HG02763 (cell line): ENCODE results near the gene HACD4.
"Not testable (repeated sequence)": the region's sequence is repeated elsewhere in the genome, so short reads cannot be mapped to it uniquely, and the experiment has no call there.

Source experiments
- ATAC-seq: cut with Tn5 transposase; IDR thresholded peaks from one replicate; pipeline ENCODE4 v1.9.1; 2021; ENCODE audit warnings: mild to moderate bottlenecking, moderate library complexity; ENCODE audit not compliant: unreplicated experiment

HACD4 gene

DNA sequence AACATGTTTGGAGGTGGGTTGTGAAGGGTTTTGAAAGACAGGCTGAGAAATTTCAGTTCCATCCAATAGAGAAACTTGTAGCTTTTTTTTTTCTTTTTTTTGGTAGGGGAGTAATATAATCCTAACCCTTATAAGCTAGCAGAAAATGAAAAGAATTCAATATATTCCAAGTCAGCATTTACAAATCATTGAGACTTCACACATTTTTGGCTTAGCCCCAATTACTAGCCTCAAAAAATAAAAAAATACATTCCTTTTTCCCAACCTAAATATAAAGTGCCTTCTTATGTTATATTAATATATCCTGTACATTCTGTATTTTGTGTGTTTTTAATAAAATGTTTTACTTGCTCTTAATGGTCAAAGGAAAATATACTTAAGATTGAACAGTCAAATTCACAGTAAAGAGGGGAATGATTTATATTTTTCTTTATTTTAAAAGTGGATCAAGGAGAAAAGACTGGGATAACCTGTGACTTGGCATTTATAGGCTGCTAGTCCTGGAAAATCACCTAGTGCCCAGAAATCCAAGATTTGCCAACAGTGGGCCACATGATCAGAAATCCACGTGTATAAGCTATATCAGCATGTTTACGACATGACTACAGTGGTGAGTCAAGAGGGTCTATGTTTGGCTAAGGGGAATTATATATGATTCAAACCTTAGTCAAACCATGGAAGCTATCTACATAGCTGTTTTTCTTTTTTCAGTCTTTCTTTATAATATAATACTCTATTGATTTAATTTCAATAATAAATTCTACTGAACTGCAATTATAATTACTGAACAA, 14.5 kb downstream of the HACD4 start:
- no peak for ATAC-seq

DNA sequence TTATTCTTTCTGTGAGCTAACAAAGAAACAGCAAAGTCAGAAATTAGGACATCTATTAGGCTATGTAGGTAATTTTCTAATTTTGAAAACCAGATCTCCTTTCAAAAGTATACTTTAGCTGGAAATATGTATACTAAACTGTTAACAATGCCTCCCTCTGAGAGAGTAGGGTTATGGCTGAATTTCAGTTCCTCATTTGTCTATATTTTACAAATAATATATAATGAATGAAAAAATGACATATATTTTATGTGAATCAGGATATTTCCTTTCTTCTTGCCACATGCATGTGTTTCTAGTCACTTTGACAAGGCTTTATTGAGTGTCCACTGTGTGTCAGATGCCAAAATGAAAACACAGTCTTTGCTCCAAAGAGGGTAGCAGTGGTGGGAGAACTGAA, 15.4 kb downstream of the HACD4 start:
- no peak for ATAC-seq

DNA sequence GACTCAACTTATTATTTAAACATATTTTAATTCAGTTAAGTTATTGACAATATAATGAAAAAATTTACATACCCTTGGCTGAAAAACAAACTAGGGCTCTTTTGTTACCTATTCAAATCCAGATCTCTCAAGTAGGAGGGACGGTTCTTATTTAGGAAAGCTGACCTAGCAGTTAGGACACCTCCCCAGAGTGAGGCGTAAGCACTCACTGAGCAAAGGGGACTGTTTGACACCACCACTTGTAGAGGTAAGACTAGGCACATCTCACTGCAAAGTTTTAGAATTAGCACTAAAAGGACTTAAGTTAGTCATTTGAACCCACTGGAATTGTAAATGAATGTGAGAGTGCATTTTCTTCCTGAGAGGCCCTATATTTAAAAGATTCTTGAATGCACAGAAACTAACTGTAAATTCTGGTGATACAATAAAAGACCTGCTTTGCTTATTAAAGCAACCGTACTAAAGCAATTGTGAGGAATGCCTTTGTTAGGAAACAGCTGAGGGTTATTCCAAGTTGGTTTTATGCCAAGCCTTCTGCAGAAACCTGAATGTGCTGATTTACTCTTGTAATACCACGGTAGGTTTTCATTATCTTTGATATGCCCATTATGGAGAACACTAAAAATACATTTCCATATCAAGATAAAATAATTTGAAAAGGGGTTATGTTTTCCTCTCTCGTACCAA, 16.2 kb downstream of the HACD4 start:
- no peak for ATAC-seq

DNA sequence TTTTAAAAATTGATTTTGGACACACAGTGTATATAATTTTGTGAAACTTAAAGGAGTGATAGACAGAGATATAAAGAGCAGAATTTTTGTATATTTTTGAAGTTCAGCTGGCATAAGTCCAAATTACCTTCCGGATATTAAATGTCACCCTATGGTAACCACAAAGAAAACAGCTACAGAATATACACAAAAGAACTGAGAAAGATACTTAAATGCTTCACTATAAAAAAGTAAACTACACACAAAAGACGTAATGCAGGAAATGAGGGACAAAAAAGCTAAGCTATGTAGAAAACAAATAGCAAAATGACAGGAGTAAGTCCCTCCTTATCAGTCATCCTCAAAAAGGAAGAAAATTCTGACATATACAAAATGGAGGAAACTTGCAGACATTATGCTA, 29.4 kb downstream of the HACD4 start:
- ATAC-seq, result no peak

DNA sequence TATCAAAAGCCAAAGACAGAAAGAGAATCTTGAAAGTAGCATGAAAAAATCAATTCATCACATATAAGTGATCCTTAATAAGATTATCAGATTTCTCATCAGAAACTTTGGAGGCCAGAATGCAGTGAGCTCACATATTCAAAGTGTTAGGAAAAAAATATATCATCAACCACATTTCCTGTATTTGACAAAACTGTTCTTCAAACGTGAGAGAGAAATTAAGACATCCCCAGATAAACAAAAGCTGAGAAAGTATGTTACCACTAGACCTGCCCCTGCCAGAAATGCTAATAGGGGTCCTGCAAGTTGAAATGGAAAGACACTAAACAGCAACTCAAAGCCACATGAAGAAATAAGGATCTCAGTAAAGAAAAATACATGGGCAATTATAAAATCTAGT, 29.9 kb downstream of the HACD4 start:
- no peak for ATAC-seq

DNA sequence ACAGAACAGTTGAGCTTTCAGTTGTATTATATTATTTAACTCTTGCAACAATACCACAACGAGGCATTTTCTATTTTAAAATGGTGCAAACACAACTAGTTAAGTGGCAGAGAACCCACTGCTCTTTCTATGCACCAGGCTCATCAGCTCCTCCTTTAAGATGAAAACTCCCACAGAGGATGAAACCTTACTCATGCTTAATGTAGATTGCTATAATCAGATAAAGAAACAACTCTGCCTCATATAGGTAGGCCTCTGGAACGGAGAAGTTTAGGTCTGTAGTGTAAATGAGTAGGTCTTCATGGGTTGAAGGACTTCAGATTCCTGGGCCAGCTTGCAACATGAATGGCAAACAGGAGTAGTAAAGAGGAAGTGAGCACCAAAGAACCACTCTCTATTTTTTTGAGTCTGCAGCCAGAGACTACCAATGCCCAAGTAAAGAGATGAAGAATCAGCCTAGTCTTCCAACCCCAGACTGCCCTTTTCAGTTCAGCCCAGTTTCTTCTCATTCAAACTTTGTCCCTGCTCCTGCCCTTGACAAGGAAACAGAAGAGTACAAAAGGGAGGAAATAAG, 33.9 kb downstream of the HACD4 start:
- ATAC-seq, result peak; percentile 83

DNA sequence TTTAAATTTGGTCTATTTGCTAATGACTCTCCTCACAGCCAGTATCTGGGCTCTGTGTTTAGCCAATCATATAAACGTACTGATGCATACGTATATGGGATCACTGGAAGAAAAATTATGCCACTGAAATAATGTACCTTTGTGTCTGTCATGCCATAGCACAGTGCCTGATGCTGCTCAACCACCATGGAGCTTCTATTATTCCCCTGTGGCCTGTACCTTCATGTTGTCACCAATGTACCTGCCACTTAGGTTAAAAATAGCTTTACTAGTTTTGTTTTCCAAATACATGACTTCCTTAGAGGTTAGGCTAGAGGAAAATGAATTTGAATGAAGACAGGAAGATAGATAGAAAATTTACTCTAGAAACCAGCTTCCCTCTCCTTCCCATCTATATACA, 34.6 kb downstream of the HACD4 start:
- ATAC-seq, result no peak

DNA sequence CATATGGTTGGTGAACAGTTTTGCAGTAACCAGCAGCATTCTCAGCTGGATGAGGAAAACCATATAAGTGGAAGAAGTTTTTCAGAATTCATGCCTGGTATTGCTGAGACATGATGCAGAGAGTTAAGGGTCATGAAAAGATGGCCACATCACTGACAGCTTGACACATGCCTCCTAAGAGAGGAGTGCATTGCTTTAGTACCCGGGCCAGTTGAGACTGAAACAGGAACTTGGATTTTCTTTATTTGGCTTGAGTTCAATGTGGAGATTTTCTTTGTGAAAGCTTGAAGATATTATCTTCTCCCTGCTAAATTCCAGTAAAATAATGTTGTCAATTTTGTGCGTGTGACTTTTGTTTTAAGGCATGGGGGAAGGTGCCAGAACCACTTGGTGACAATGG, 35.8 kb downstream of the HACD4 start:
- ATAC-seq, result no peak

DNA sequence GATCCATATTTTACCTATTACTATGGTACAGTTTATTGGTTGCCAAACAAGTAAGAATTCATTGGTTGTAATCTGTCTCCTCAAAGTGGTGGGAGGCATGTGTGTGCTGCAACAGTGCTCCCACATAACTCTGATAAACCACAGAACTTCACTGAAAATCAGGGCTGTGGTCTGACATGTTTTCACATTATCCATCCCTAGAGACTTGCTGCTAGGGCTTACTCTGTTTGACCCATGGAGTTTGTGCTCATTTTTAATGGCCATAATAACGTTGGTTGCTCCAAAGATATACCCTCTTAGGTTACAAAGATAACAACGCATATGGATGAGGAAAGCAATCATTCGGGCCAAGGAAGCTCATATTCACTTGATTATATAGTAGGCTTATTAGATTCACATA, 37.0 kb downstream of the HACD4 start:
- no peak for ATAC-seq

DNA sequence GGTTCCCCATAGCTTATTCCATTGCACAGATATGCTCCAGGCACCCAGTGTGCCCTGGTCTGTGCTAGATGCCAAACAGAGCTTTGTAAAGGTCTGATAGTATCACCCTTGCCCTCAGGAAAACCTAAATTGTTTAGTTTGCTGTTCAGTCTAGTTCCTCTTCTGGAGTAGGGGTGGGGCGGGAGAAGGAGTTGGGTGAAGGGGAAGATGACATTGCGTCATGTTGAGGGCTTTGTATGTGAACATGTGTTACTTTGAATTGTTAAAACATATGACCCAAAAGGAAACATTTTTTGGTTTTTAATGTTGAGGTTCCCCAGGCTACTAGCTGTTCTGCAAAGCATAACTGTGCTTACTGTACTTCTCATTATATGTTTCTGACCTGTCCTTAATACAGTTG, 40.6 kb downstream of the HACD4 start:
- ATAC-seq, result no peak

DNA sequence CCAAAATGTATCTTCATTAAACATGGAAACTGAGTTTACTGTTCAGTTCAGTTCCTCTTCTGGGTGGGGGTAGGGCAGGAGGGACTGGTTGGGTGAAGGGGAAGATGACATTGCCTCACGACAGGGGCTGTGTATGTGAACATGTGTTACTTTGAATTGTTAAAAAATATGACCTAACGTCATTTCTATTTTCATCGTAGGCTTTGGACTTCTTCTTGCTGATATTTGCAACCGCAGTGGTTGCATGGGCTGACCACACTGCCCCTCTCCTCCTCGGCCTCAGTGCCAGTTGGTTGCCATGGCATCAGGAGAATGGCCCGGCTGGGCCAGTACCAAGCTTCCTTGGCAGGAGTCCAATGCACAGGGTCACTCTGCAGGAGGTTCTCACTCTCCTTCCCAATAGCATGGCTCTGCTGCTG, 41.5 kb downstream of the HACD4 start:
- ATAC-seq, result no peak

DNA sequence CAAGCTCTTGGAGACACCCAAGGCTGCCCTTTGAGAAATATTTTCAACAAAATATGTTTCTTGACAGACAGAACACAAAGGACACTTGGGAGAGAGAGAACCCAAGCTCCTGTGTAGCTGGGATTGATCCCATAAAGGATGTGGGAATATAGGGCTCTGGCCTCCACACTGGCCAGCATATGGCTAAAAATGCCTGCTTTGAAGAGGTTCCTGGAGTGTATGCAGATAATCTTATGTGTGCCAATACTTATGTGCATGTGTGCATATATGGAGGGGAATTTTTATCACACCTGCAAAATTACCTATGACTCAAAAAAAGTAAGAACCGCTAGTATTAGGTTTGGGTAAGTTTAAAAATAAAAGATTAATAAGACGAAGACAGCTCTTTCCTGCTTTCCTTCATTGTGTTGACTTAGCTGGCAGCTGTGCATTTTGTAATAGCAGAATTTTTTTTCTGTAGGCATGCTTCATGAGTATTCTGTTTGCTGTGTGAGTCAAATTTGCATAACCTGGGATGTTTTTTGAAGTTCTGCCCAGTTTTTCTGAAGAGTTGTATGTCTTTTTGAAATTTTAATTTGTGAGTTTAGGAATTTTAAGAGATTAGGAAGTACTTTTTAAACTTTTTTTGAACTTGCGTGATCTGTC, 42.6 kb downstream of the HACD4 start:
- no peak for ATAC-seq

DNA sequence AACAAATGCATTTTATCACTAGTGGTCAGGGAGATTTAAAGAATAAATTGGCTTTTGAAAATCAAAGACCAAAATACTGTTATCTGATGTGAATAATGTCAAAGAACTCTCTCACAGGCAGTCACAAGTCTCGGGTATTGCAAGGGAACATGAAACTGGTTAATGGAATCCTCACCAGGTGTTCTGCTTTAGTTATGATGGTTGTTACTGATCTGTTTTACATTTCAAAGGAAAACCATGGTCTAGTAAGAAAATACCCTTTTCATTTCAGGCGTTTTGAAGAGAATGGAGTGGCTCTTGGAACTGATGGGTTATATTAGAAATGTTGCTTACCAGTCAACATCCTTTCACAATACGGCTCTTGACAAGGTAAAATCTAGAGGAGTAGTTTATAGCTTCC, 43.4 kb downstream of the HACD4 start:
- no peak for ATAC-seq

DNA sequence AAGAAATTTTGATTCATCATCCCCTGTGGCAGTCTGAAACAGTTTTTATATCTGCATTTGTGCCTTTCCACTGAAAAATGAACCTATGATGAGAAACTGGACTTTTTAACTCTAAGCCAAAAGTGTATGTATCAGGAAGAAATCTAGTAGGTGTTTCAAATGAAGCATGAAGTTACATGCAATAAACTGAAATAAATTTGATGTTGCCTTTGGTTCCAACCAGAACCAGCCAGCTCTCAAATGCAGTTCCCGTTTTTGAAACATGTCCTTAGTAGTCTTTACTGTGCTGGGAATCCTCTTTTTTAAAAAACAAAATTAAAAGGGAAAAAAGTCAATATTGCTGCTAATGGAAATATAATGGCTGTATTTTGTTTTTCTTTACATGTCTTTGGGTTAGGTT, 43.9 kb downstream of the HACD4 start:
- no peak for ATAC-seq

DNA sequence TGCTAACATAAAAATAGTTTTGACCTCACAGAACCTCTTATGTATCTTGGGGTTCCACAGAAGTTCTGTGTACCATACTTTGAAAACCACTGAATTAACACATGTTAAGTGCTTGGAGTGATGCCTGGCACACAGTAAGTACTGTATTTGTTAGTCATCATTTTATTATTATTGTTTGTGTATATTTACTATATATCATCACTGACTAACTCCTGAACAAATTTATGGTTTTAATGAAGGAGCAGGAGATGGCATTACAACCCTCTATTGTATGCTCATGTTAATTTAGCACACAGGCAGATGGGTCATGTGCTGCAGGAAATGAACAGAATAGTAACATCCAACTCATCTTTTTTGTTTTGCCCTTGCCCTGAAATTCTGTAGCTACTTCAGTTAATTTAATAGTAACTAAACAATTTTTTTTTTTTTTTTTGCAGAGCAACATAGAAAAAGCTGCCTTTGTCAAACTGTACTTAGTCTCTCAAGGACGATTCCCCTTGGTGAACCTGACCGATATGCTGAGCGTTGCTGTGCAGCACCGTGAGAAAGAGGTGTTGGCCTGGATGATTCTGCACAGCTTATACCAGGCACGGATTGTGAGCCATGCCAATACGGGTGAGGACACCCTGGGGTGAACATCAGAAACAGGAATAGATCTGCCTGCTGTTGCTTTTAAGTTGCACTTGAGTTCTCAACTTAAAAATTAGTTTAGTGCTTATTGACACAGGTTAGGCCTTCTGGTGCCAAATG, 45.4 kb downstream of the HACD4 start:
- no peak for ATAC-seq

DNA sequence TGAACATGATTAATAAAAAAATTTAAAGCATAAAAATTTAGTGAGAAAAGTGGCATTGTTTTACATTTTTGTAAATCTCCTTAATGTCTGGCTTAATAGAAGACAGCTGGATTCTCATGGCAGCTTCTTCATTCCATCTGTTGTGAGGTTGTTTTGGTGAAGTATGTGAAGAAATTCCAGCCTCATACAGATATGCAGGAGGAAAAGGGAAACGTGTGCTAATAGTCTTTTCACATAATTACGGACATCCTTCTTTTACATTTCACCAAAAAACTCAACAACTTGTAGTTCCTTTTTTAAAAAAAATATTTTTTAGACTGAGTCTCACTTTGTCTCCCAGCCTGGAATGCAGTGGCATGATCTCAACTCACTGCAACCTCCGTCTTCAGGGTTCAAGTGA, 46.9 kb downstream of the HACD4 start:
- no peak for ATAC-seq

DNA sequence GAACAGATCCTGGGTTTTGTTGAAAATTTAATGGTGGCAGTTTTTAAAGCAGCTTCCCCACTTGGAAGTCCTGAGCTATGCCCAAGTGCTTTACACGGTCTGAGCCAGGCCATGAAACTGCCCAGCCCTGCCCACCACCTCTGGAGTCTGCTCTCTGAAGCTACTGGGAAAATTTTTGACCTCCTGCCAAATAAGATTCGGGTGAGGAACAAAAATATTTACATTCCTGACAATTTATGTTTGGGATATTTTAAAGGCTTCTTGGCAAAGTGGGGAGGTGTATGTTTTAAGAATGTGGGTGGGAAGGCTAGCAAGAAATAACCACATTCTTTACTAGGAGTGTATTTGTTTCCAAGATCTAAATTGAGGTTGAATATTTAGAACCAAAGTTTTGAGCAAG, 50.0 kb downstream of the HACD4 start:
- no peak for ATAC-seq

DNA sequence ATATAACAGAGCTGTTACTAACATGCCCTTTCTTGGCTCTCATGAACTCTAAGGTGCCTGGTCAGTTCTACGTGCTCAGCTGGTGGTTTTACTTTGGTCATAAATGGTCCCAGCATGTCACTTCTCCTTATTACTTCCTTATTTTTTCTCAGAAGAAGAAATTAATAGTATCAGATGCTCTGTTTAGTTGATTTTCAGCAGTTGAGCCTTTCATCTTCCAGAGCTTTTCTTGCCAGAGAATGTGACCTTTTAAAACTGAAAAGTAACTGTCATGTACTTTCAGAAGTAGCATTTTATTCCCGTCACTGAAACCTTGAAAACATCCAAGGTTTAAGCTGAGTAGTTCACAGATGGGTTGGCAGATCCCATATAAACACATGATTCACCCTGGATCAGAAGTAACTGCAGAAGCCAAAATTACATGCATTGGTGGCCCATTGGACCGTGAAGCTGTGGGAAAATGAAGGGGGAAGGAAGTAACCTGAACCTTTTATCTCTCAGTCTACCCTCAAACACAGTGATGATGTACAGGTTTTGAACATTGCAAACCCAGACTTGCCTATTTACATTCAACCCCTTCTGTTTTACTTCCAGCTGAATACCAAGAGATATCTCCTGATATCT, 50.5 kb downstream of the HACD4 start:
- ATAC-seq, result no peak

DNA sequence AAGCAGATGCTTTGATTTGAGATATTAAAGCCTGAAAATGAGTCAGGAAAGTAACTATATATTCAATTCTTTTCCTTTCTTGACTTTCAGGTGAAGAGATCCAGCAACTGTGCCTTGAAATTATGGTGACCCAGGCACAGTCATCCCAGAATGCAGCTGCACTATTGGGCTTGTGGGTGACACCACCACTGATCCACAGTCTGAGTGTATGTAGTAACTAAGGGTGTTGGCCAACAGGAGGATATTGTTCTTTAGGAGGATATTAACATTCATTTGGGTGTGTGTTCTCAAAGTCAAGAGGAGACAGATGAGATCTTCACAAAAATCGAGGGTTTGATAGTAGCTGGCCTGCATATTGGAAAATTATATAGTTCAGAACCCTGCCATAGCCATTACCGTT, 53.2 kb downstream of the HACD4 start:
- no peak for ATAC-seq

DNA sequence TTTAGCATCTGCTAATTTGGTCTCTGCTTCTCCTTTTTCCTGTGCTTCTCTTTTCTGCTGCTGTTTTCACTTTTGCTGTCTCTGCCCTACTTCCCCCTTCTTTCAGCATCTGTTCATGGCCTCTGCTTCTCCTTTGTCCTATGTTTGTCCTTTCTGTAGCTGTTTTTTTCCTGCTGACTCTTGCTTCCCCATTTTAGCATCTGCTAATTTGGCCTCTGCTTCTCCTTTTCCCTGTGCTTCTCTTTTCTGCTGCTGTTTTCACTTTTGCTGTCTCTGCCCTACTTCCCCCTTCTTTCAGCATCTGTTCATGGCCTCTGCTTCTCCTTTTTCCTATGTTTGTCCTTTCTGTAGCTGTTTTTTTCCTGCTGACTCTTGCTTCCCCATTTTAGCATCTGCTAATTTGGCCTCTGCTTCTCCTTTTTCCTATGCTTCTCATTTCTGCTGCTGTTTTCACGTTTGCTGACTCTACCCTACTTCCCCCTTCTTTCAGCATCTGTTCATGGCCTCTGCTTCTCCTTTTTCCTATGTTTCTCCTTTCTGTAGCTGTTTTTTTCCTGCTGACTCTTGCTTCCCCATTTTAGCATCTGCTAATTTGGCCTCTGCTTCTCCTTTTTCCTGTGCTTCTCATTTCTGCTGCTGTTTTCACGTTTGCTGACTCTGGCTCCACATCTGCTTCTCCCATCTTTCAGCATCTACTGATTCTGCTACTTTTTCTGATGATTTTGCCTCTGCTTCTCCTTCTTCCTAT, 57.1 kb downstream of the HACD4 start:
- not testable (repeated sequence) for ATAC-seq
